Tibial nerve (tissue), 3 donors: ENCODE measurements around the gene INHBC.

Experiments used
- EP300 ChIP-seq, 2 donors: sonication (generic); formaldehyde crosslinking; IDR thresholded peaks; one replicate each; pipeline ENCODE4 v1.6.1; 2017; ENCODE audit warnings: antibody characterized with exemption in 2 of 2, mild to moderate bottlenecking in 1 of 2
- POLR2A ChIP-seq, 2 donors: fragments of 450-650 bp; IDR thresholded peaks; one replicate each; pipeline ENCODE4 v1.6.1; 2017; ENCODE audit warnings: antibody characterized with exemption in 2 of 2, mild to moderate bottlenecking in 2 of 2, moderate library complexity in 2 of 2

DNA sequence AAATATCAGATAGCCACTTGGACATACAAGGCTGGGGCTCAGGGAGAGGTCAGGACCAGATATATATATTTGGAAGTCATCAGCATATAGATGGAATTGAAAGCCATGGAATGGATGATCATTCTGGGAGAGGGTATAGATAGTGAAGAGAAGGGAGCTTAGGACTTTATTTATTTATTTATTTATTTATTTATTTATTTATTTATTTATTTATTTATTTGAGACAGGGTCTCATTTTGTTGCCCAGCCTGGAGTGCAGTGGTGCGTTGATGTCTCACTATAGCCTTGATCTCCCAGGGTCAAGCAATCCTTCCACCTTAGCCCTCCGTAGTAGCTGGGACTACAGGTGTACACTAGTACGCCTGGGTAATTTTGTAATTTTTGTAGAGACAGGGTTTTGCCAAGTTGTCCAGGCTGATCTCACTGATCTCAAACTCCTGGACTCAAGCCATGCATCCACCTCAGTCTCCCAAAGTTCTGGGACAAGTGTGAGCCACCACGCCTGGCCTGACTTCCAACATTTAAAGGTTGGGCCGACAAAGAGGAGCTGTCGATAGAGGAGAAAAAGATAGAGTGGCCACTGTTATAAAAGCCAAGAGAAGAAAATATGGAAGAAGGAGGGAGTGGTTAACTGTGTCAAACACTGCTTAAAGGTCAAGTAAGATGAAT lies 11.8 kb downstream of the INHBC start:
- TF ChIP-seq POLR2A (IDR thresholded peaks at IDR 0.05) (no peak), EP300 (IDR thresholded peaks at IDR 0.05) (no peak)
